H1 (cell line): ENCODE results near the gene WDR76. TPM values are rescaled to one million over a fixed set of nuclear protein-coding genes. Genes with fewer than 3 reads are reported as not detected.

Experiments
- ASH2L ChIP-seq: fragments of 200-600, 300-600 bp; sonication (generic); IDR thresholded peaks from one replicate; pipeline ENCODE4 v1.7.1; 2017; ENCODE audit warnings: low read length
- GTF2F1 ChIP-seq: IDR thresholded peaks from 2 replicates; pipeline ENCODE4 v1.6.1; 2012; ENCODE audit warnings: low read depth, low read length, improper control_type of control experiment, borderline replicate concordance
- MAX ChIP-seq: IDR thresholded peaks from 2 replicates; pipeline ENCODE4 v1.6.1; 2012; ENCODE audit warnings: inconsistent platforms
- SP1 ChIP-seq: IDR thresholded peaks from 2 replicates; pipeline ENCODE4 v1.6.1; 2011; ENCODE audit warnings: low read depth, low read length
- TCF12 ChIP-seq: IDR thresholded peaks from 2 replicates; pipeline ENCODE4 v1.6.1; 2011; ENCODE audit warnings: low read depth, mild to moderate bottlenecking, low read length
- polyA plus RNA-seq, 7 experiments: library from polyadenylated mRNA; depleted of rRNA in 3 of 7; stranded (reverse) in 5 of 7; unstranded in 2 of 7; fragments of >200 nt in 5 of 7; fragments of 200-250 nt in 2 of 7; gene quantifications; 1 replicate in 5 of 7; 2 replicates in 1 of 7; 4 replicates in 1 of 7; pipeline versions ENCODE4 v1.2.1 to v1.2.3, GENCODE V29; 2011 to 2013; ENCODE audit warnings: missing spikeins in 2 of 7, mixed read lengths in 2 of 7
- total RNA-seq: library from RNA; stranded (reverse); fragmentation: NEBNext Ultra II Directional; extraction: Animal tissue kit (Norgen Biotek cat#: 25700); gene quantifications from 2 replicates; pipeline ENCODE4 v1.2.1, GENCODE V29; 2021

The WDR76 gene
- total and polyA plus RNA-seq, 2 of the 8 experiments (the other 6 are each of a cell fraction or from before 2014, with no cell fraction given): 4.1 to 18.9 TPM

- TF ChIP-seq GTF2F1 (no peak), MAX (peak; percentile 73), SP1 (0 out of 2 replicates have a peak, but pooled peaks have one; percentile 26), TCF12 (peak; percentile 94), ASH2L (peak; percentile 35)
Measured at GRCh38 chr15:43903864-43904290, 77.1 kb downstream of the WDR76 start (continued).
